BE2C (cell line): ENCODE results near the gene SORL1.

ENCODE experiments used
- DNase-seq: peaks from one replicate; pipeline ENCODE4 v3.0.0-alpha.2; 2020
- H3K27me3 ChIP-seq: fragments of 250-450 bp; sonication (Bioruptor Pico); 2 replicates; pipeline ENCODE4 v1.5.1; 2020; ENCODE audit warnings: mild to moderate bottlenecking
- H3K36me3 ChIP-seq: fragments of 250-450 bp; sonication (Bioruptor Pico); 2 replicates; pipeline ENCODE4 v1.5.1; 2020; ENCODE audit warnings: mild to moderate bottlenecking
- H3K4me1 ChIP-seq: fragments of 250-450 bp; sonication (Bioruptor Pico); 2 replicates; pipeline ENCODE4 v1.5.1; 2020
- H3K4me3 ChIP-seq: 2 replicates; pipeline ENCODE4 v1.5.1; 2011; ENCODE audit warnings: low read depth, low read length
- H3K9me3 ChIP-seq: fragments of 250-450 bp; sonication (Bioruptor Pico); 2 replicates; pipeline ENCODE4 v1.5.1; 2020
- TF ChIP-seq, protein P1 (sequence below): IDR thresholded peaks from 2 replicates; pipeline ENCODE4 v1.5.1; 2012; ENCODE audit warnings: mild to moderate bottlenecking, low read depth, low read length

SORL1 gene

DNA sequence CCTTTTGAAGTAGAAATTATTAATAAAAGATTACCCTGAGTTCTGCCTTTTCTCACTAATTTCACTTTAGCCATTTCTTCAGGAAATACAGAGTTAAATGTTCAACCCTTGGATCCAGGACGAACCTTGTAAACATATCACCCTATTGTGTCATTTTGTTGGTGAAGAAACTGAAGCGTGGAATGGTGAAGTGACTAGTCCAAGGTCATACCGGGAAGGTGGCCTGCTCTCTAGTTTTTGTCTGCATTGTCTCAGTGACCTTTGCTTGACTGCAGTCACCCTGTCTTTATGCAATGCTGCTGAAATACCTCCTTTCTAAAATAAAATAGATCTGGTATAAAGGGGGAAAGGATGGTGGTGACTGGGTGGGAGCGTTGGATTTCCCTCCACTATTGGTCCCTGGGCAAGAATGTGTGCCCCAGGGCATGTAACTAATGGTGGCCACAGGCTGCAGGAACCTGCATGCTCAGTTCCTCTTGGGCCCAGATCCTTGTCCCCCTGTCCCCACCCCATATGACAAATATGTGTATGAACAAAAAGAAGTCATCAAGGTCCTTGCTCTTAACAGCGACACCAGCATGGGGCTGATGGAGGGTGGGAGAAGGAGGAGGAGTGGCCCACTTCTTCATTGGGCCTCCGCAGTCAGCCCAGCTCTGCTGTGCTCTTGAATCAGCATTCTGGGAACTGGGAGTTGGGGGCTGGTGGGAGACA is 1.6 kb downstream of the SORL1 start:
- TF ChIP-seq, protein P1, sequence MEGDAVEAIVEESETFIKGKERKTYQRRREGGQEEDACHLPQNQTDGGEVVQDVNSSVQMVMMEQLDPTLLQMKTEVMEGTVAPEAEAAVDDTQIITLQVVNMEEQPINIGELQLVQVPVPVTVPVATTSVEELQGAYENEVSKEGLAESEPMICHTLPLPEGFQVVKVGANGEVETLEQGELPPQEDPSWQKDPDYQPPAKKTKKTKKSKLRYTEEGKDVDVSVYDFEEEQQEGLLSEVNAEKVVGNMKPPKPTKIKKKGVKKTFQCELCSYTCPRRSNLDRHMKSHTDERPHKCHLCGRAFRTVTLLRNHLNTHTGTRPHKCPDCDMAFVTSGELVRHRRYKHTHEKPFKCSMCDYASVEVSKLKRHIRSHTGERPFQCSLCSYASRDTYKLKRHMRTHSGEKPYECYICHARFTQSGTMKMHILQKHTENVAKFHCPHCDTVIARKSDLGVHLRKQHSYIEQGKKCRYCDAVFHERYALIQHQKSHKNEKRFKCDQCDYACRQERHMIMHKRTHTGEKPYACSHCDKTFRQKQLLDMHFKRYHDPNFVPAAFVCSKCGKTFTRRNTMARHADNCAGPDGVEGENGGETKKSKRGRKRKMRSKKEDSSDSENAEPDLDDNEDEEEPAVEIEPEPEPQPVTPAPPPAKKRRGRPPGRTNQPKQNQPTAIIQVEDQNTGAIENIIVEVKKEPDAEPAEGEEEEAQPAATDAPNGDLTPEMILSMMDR: no peak
- no peaks in the 10 kb centered on the region for H3K27me3 ChIP-seq
- no peak overlapping the region; the same call in 1 of the 2 replicates for H3K4me3 ChIP-seq
- peaks cover 11% of the 10 kb centered on the region for H3K4me1 ChIP-seq
- H3K36me3 ChIP-seq: peaks cover 3% of the 10 kb centered on the region; the same call in 1 of the 2 replicates
- DNase-seq: no peak
- H3K9me3 ChIP-seq: no peaks in the 10 kb centered on the region

DNA sequence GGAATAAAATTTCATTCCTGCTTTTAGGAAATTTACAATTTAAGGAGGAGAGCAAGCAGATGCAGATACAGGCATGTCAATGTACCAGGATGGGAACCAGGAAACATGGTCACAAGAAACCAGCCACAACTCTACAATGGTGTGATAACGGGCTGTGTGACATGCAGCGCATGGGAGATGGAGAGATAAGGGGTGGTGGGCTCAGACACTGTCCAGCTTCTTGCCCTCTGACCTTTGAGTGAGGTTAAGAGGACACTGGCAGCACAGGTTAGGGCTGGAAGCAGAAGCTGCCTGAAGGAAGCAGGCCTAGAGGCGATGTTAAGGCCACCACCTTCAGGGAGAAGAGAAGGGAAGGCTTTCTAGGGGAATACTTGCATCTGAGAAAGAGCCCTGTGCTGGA is 3.0 kb downstream of the SORL1 start:
- Histone ChIP-seq H3K36me3 (peaks cover 3% of the 10 kb centered on the region; the same call in 1 of the 2 replicates), H3K4me3 (no peak overlapping the region), H3K4me1 (peaks cover 20% of the 10 kb centered on the region), H3K27me3 (no peaks in the 10 kb centered on the region), H3K9me3 (no peaks in the 10 kb centered on the region)
- TF ChIP-seq, protein P1: no peak
- no peak for DNase-seq

DNA sequence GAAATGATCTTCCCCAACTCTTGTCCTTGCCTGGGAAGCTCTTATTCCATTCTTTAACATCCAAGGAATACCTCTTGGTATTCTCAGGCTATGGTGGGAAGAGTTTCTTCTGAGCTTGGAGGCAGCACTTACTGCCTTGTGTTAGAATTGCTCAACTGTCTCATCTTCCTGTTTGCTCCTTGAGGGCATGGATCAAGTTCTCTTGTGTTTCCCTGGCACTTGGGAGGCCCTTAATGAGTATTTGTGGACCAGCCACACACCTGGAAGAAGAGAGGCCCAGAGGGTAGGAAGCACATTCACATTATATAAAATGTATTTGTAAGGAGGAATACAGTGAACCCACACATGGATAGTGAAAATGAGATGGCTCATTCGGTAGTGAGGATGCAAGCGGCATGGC is 4.0 kb downstream of the SORL1 start:
- H3K27me3 ChIP-seq: no peaks in the 10 kb centered on the region
- H3K36me3 ChIP-seq: peaks cover 3% of the 10 kb centered on the region; the same call in 1 of the 2 replicates
- peaks cover 20% of the 10 kb centered on the region for H3K4me1 ChIP-seq
- H3K4me3 ChIP-seq: no peak overlapping the region
- no peak for DNase-seq
- TF ChIP-seq, protein P1: no peak
- no peaks in the 10 kb centered on the region for H3K9me3 ChIP-seq

DNA sequence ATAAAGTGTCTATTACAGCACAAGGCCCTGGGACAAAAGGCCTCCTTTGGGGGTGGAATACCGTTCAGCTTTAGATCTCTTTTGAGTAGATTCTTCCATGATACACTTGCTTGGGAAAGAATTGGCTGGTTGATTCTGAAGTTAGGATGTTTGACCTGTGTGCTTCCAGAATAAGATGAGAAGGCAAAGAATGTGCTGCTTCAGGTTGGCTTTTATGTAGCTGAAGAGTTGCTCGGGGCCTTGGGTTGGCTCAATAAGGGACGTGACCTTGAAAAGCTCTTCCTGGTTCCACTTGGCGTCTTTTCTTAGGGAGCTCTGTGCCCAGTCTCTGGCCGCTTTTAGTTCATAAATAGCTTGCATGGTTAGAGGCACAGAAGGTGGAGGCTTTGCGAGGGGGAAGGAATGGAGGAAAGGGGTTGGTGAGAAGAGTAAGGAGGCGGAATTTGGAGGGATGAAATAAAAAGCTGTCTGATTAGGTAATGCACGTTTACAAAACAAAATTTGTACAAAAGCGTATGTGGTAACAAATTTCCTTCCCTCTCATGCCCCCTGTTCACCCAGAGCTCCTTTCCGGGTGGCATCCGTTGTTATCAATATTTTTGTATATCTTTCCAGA is 4.8 kb downstream of the SORL1 start:
- peaks cover 3% of the 10 kb centered on the region; the same call in 1 of the 2 replicates for H3K36me3 ChIP-seq
- H3K27me3 ChIP-seq: no peaks in the 10 kb centered on the region
- peaks cover 20% of the 10 kb centered on the region; the same call in 1 of the 2 replicates for H3K4me1 ChIP-seq
- DNase-seq: no peak
- TF ChIP-seq, protein P1: no peak
- H3K4me3 ChIP-seq: no peak overlapping the region
- H3K9me3 ChIP-seq: no peaks in the 10 kb centered on the region

DNA sequence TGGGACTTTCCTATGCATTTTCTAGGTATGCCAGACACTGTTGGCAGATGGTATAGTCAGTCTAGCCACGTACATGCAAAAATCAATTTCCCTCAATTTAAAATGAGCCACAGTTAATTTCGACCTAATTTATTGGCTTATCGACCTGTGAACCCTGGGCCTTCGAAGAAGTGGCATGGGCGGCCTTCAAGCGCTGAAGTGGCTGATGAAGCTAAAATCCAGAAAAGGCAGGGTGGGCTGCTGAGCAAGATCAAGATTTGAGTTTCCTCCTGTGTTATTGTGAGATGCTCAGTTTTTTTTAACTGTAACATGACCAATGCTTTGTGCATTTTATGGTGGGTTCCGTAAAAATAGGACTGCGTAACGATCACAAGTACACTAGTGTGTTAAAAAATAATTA is 6.4 kb downstream of the SORL1 start:
- Histone ChIP-seq H3K36me3 (no peaks in the 10 kb centered on the region), H3K27me3 (no peaks in the 10 kb centered on the region), H3K4me1 (peaks cover 20% of the 10 kb centered on the region), H3K4me3 (no peak overlapping the region), H3K9me3 (no peaks in the 10 kb centered on the region)
- TF ChIP-seq, protein P1: no peak
- no peak for DNase-seq
